HepG2 (cell line): Measurements from ENCODE around the gene ATRN. TPM values are rescaled to one million over a fixed set of nuclear protein-coding genes. Genes with fewer than 3 reads are reported as not detected.

Experiments
- ATAC-seq: fragments of 200-7000 bp; cut with Tn5 transposase; 3 replicates; pipeline ENCODE4 v1.9.1; 2020; ENCODE audit warnings: mild to moderate bottlenecking, moderate library complexity
- BruUV-seq: library from RNA; stranded (reverse); fragments of 400-500 nt; replicated peaks from 2 replicates; lab custom pipeline; 2021; lab: Mats Ljungman, UMichigan
- CTCF ChIA-PET: fragments of 300-600 bp; formaldehyde crosslinking; extraction: SDS; loops from one replicate; lab custom pipeline; 2021; ENCODE audit warnings: low total read pairs, inconsistent platforms, low intra/inter-chr PET ratio; lab: Yijun Ruan, JAX
- POLR2A ChIA-PET: fragments of 350-600 bp; sonication (Branson Sonifier 250); formaldehyde crosslinking; loops from one replicate; lab custom pipeline; 2020; ENCODE audit warnings: antibody characterized with exemption, inconsistent platforms; lab: Yijun Ruan, JAX
- DNase-seq: peaks from one replicate; pipeline ENCODE4 v3.0.0-alpha.2; 2015; ENCODE audit warnings: low spot score
- FAIRE-seq: peaks from 3 replicates; lab custom pipeline; 2011; peaks lifted over from hg19 to GRCh38; lab: Jason Lieb, UNC
- H2AFZ ChIP-seq: one replicate; pipeline ENCODE4 v1.6.1; 2011; ENCODE audit warnings: low read length, inconsistent platforms
- H3K27ac ChIP-seq: fragments of 300-600 bp; 3 replicates; pipeline ENCODE4 v1.8.0; 2011; ENCODE audit warnings: mixed run types, mild to moderate bottlenecking, mixed read lengths, low read length, inconsistent platforms; ENCODE audit not compliant: insufficient read depth; ENCODE audit errors: extremely low read length
- H3K27me3 ChIP-seq, 2 experiments: fragments of 200-600 bp in 1 of 2; 2 replicates in 1 of 2; 3 replicates in 1 of 2; pipeline versions ENCODE4 v1.6.0 to v1.8.0; 2011; ENCODE audit warnings: low read length in 2 of 2, mild to moderate bottlenecking in 2 of 2, moderate library complexity in 2 of 2, inconsistent platforms in 1 of 2; ENCODE audit not compliant: insufficient read depth in 2 of 2, control insufficient read depth in 1 of 2
- H3K36me3 ChIP-seq, 2 experiments: fragments of 200-600 bp in 1 of 2; replicated peaks in 1 of 2; 2 replicates in 1 of 2; 3 replicates in 1 of 2; pipeline versions ENCODE4 v1.5.1 to v1.8.0; 2011; ENCODE audit warnings: low read length in 2 of 2, inconsistent platforms in 1 of 2; ENCODE audit not compliant: insufficient read depth in 2 of 2, control insufficient read depth in 1 of 2
- H3K4me1 ChIP-seq: 2 replicates; pipeline ENCODE4 v1.5.1; 2012; ENCODE audit warnings: low read length, inconsistent platforms; ENCODE audit not compliant: insufficient read depth
- H3K4me2 ChIP-seq: 2 replicates; pipeline ENCODE4 v1.6.0; 2011; ENCODE audit warnings: low read depth, low read length, inconsistent platforms
- H3K4me3 ChIP-seq, 3 experiments: fragments of 200-600 bp in 1 of 3; sonication (generic), shearing (Covaris generic) in 1 of 3; replicated peaks in 1 of 3; 2 replicates each; pipeline ENCODE4 v1.5.1; 2011 to 2016; ENCODE audit warnings: low read length in 3 of 3, inconsistent platforms in 2 of 3, low read depth in 2 of 3, mild to moderate bottlenecking in 2 of 3, control low read depth in 1 of 3, mixed read lengths in 1 of 3; ENCODE audit not compliant: insufficient read depth in 1 of 3
- H3K79me2 ChIP-seq: one replicate; pipeline ENCODE4 v1.6.1; 2011; ENCODE audit warnings: low read length, inconsistent platforms; ENCODE audit not compliant: insufficient read depth
- H3K9ac ChIP-seq: 2 replicates; pipeline ENCODE4 v1.6.0; 2011; ENCODE audit warnings: mild to moderate bottlenecking, low read depth, low read length, inconsistent platforms; ENCODE audit not compliant: insufficient read depth
- H3K9me3 ChIP-seq: 2 replicates; pipeline ENCODE4 v1.5.1; 2012; ENCODE audit warnings: mild to moderate bottlenecking, low read length
- H4K20me1 ChIP-seq: 2 replicates; pipeline ENCODE4 v1.6.0; 2011; ENCODE audit warnings: inconsistent platforms, mild to moderate bottlenecking, low read length, moderate library complexity; ENCODE audit not compliant: insufficient read depth
- ATF1 ChIP-seq: IDR thresholded peaks from 2 replicates; pipeline ENCODE4 v1.6.1; 2016; ENCODE audit warnings: mild to moderate bottlenecking, control low read depth
- ATF7 ChIP-seq, 2 experiments: fragments of 450-650 bp in 1 of 2; sonication (generic) in 1 of 2; formaldehyde crosslinking in 1 of 2; IDR thresholded peaks; 2 replicates each; pipeline versions ENCODE4 v1.4.0 to v1.6.1; 2016 to 2020; ENCODE audit warnings: antibody characterized with exemption in 1 of 2, mild to moderate bottlenecking in 1 of 2, missing genetic modification reagents in 1 of 2
- CEBPB ChIP-seq: IDR thresholded peaks from 2 replicates; pipeline ENCODE4 v1.6.1; 2011; ENCODE audit warnings: low read depth, low read length, improper control_type of control experiment, borderline replicate concordance
- CHCHD3 ChIP-seq: sonication (generic); formaldehyde crosslinking; IDR thresholded peaks from 2 replicates; pipeline ENCODE4 v1.8.0; 2022; ENCODE audit warnings: mild to moderate bottlenecking, missing genetic modification reagents, moderate library complexity
- IKZF4 ChIP-seq: sonication (generic); formaldehyde crosslinking; IDR thresholded peaks from 2 replicates; pipeline ENCODE4 v1.5.1; 2020; ENCODE audit warnings: borderline replicate concordance, mild to moderate bottlenecking, low read depth, missing genetic modification reagents; ENCODE audit errors: not compliant biosample characterization
- MAF1 ChIP-seq: sonication (generic); formaldehyde crosslinking; IDR thresholded peaks from 2 replicates; pipeline ENCODE4 v1.5.0; 2020; ENCODE audit warnings: missing genetic modification reagents, borderline replicate concordance
- MEIS1 ChIP-seq: sonication (generic); formaldehyde crosslinking; IDR thresholded peaks from 2 replicates; pipeline ENCODE4 v1.9.0; 2021; ENCODE audit warnings: mild to moderate bottlenecking, missing genetic modification reagents, moderate library complexity, borderline replicate concordance
- ZNF644 ChIP-seq: IDR thresholded peaks from 2 replicates; pipeline ENCODE4 v1.6.1; 2016; ENCODE audit warnings: low read depth
- ZNF709 ChIP-seq: sonication (generic); formaldehyde crosslinking; IDR thresholded peaks from 2 replicates; pipeline ENCODE4 v1.5.0; 2020; ENCODE audit warnings: mild to moderate bottlenecking, missing genetic modification reagents
- WGBS: methylation state at CpG from one replicate; pipeline ENCODE4 v1.1.6; 2017; ENCODE audit warnings: low lambda C conversion rate; 5-methylcytosine and 5-hydroxymethylcytosine counted together
- in situ Hi-C: cut with HindIII; loops from 2 replicates; pipeline ENCODE4 v1.10.0; 2017; ENCODE audit warnings: low pct_unique_long_range_greater_than_20kb; ENCODE audit not compliant: extremely low pct_ligation_motif_present
- intact Hi-C: fragments of 100-400 bp; cut with micrococcal nuclease; formaldehyde crosslinking; loops from one replicate; pipeline ENCODE4 v1.10.0; 2022; ENCODE audit not compliant: unreplicated experiment
- polyA plus RNA-seq, 8 experiments: library from polyadenylated mRNA; depleted of rRNA in 3 of 8; stranded (reverse) in 7 of 8; unstranded in 1 of 8; fragments of >200 nt; fragmentation: Illumina TruSeq in 4 of 8; extraction: Trizol in 4 of 8; gene quantifications; 2 replicates each; pipeline versions ENCODE4 v1.2.1 to v1.2.3, GENCODE V29; 2011 to 2016; ENCODE audit warnings: low read depth in 4 of 8, missing spikeins in 1 of 8, mixed read lengths in 1 of 8; ENCODE audit not compliant: insufficient read depth in 1 of 8
- total RNA-seq, 5 experiments: library from RNA; depleted of rRNA; stranded (reverse); fragments of >200 nt; fragmentation: Illumina TruSeq; extraction: Trizol; gene quantifications; 2 replicates each; pipeline ENCODE4 v1.2.3, GENCODE V29; 2016; ENCODE audit warnings: low read depth in 1 of 5
- TF ChIP-seq, protein P1 (sequence below): sonication (generic); formaldehyde crosslinking; IDR thresholded peaks from 2 replicates; pipeline ENCODE4 v1.4.0; 2020; ENCODE audit warnings: mild to moderate bottlenecking, missing genetic modification reagents

ATRN gene
- total and polyA plus RNA-seq, 2 of the 13 experiments (the other 11 are each of a cell fraction or from before 2014, with no cell fraction given): 44.2 to 81.1 TPM

DNA sequence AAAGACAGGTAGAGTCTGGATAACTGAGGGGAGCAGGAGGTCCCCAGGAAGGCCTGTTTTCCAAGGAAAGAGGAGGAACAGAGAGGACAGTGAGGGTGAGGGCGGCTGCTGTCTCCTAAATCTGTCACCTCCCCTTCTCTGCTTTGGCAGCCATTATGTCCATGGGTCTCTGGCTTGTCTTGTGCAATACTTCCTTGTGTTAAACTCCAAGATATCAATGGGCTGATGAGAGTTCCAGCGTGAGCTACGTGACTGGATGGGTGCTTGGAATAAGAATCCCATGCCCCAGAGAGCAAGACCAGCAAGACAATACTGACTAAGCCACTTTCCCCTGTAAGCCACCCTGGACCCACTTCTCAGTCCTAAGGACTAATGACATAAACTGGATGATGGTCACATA, 37.1 kb upstream of the ATRN start (continued):
- TF ChIP-seq, protein P1, sequence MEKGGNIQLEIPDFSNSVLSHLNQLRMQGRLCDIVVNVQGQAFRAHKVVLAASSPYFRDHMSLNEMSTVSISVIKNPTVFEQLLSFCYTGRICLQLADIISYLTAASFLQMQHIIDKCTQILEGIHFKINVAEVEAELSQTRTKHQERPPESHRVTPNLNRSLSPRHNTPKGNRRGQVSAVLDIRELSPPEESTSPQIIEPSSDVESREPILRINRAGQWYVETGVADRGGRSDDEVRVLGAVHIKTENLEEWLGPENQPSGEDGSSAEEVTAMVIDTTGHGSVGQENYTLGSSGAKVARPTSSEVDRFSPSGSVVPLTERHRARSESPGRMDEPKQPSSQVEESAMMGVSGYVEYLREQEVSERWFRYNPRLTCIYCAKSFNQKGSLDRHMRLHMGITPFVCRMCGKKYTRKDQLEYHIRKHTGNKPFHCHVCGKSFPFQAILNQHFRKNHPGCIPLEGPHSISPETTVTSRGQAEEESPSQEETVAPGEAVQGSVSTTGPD (CRISPR knock-in tag): no peak
- TF ChIP-seq CEBPB (peak; percentile 73), ZNF644 (no peak), MAF1 (CRISPR knock-in tag) (no peak), ATF1 (CRISPR knock-in tag) (no peak), MEIS1 (CRISPR knock-in tag) (no peak)
- TF ChIP-seq, all 625 proteins: peak for 2

DNA sequence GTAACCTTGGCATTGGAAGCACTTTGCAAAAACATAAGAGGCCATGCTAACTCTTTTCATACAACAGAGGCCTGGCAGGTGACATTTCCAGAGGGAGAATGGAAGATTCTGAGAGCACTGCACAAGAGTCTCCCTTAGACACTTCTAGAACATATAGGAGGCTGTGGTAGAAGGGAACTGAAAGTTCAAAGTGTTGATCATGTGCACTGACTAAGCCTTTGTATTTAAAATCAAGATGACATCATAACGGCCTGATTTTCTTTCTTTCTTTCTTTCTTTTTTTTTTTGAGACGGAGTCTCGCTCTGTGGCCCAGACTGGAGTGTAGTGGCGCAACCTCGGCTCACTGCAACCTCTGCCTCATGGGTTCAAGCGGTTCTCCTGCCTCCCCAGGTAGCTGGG, 36.6 kb upstream of the ATRN start:
- H3K9me3 ChIP-seq: no peaks in the 10 kb centered on the region
- TF ChIP-seq IKZF4 (CRISPR knock-in tag) (no peak), ATF7 (IDR thresholded peaks at IDR 0.05) (peak; percentile 85), ATF7 (CRISPR knock-in tag; IDR thresholded peaks at IDR 0.05) (no peak), CHCHD3 (no peak), ZNF709 (CRISPR knock-in tag) (0 out of 2 replicates have a peak, but pooled peaks have one; percentile 19)
- no peak for DNase-seq
- H3K79me2 ChIP-seq: no peaks in the 10 kb centered on the region
- in situ Hi-C loops (no loop called here), intact Hi-C loops (no loop called here)
- H3K4me3 ChIP-seq: no peak overlapping the region
- no peak overlapping the region for H3K4me2 ChIP-seq
- no peaks in the 10 kb centered on the region for H3K36me3 ChIP-seq
- no peak overlapping the region for H3K27ac ChIP-seq
- ChIA-PET POLR2A (no interaction called here), CTCF (no interaction called here)
- no TSS peak for BruUV-seq
- peaks cover 0 to 3% of the 10 kb centered on the region in 2 experiments; a peak in 1 of 5 replicates for H3K27me3 ChIP-seq
- no peaks in the 10 kb centered on the region for H4K20me1 ChIP-seq
- H2AFZ ChIP-seq: no peak overlapping the region
- 62% methylated on average over 6 of the region's 6 CpGs for WGBS
- H3K4me1 ChIP-seq: peaks cover 34% of the 10 kb centered on the region
- H3K9ac ChIP-seq: no peak overlapping the region
- FAIRE-seq: no peak
- ATAC-seq: no peak
